GM19324 (cell line): ENCODE data around the gene ATP11A.
"Not testable (repeated sequence)": the region's sequence is repeated elsewhere in the genome, so short reads cannot be mapped to it uniquely, and the experiment has no call there.

Source experiments
- ATAC-seq: cut with Tn5 transposase; IDR thresholded peaks from one replicate; pipeline ENCODE4 v1.9.1; 2021; ENCODE audit warnings: mild to moderate bottlenecking, moderate library complexity; ENCODE audit not compliant: unreplicated experiment, low FRiP score

The ATP11A gene

DNA sequence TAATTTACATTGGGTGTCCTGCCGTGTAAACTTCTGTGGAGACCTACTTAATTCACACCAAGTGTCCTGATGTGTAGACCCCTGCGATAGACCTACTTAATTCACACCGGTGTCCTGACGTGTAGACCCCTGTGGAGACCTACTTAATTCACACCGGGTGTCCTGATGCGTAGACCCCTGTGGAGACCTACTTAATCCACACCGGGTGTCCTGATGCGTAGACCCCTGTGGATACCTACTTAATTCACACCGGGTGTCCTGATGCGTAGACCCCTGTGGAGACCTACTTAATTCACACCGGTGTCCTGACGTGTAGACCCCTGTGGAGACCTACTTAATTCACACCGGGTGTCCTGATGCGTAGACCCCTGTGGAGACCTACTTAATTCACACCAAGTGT lies 97.0 kb downstream of the ATP11A start:
- not testable (repeated sequence) for ATAC-seq

DNA sequence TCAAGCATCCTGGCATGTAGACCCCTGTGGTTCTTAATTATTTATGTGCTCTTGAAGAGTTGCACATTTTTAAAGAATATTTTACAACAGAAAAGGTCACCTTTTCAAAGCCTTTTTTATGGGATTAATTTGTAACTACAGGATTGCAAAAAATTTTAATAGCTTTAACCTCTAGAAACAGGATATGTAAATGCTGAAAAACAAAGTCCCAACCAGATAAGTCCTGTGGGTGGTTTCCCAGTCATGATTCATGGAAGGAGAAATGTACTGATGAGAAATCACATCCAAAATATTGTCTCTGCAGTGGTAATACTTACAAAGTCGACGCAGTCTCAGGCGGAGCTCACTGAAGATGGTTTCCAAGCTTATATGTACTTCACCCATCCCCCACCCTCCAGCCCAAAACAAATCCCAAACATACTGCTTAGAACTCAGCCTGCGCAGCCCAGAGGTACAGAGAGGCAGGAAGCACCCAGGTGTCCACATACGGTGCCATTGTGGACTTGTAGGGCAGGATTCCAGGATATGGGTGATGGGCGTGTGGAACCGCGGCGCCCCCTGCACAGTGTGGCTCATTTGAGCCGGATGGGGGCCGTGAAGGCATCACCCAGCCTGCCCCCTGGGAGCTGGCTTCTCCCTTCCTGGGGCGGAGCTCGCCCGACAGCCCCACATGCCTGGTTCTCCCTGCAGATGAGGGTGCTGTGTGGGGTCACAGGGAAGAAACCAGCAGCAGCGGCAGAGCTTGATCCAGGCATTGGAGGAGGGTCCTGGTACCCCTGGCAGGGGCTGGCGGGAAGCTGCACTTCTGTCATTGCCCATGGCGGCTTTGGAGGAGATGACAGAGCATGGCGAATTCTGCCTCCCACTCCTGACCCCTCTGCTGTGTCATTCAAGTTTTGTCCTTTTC lies 101.2 kb downstream of the ATP11A start:
- ATAC-seq, result no peak

DNA sequence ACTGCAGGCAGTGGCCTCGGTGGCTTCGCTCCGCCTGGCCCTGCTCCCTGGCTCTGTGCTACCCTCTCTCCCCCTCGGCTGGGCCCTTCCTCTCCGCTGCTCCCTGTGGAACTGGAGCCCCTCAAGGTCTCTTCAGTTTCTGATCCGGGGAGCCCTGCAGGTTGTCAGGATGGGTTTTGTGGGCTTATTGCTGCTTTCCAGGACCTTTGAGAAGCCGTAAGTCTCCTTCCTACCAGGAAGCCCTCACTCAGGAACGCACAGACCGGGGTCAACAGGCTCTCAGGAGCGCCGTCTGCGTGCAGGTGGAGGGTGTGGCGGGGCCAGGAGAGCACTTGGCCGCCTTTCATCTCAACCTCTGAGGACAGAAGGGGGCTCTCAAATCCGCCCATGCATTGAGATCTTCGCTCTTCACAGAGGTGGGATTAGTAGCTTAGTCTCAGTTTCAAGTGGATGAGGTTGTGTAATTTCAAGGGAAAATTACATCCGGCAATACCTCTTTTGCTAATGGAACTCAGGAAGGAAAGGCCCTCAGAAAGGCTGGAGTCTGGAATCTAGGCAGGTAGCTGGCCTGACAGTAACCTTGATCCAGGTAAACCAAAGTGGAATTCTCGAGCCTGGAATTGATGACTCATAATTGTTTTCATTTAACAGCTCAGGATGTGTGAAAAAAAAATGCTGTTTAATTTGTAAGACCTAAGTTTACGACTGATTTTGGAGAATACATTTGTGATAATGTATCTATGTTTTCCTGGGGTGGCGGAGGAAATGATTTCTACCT lies 102.0 kb downstream of the ATP11A start:
- no peak for ATAC-seq

DNA sequence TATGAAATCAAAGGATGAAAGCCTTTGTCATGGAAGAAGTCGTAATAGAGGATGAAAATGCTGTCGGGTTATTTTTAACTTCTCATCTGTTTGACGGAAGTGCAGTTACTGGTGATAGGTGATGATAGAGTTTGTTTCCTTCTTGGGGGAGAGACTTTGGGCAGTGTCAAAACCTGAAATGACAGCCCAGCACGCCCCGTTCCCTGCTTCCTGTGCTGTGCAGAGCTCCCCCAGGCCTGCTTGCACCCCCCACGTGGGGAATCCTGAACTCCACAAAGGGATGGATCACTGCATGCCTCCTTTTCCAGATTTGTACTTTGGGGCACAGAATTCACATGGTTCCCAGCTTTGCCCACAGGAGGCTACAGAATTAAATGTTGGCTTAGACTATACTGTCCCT lies 102.7 kb downstream of the ATP11A start:
- no peak for ATAC-seq

DNA sequence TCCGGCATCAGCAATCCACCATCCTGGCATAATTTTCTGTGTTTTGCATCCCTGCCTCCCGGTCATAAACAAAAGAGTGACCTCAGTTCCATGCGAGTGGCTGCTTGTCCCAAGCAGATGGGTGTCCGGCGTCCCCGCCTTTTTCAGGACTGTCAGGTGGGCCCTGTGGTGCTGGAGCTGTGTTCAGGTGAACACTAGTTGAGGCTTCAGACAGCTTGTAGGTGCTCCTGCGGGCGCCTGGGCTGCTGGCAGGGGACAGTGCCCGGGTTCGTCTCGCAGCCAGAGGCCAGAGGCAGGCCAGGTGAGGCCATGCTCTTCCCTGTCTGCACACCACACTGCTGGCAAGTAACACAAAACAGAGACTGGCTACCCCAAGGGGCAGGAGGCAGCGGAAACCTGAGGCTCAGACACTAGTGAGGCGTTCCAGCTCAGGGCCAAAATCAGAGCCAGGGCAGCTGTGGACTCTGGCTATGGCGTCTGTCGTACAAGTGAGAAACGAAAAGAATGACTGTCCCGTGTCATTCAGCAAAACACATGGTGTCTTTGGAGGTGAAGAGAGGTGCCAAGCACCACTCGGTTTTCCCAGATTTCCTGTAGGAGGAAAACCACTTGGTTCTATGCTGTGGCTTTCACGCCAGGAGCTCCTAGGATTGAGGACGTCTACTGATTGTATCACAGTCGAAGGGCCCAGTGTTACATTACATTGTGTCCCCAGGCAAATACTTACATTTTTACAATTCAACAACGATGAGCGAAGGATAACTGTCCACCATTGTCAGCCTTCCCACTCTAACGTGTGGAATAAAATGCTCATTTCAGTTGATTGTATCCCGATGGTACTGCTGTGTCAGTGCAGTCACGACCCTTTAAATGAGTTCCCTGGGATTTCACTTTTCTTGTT lies 104.0 kb downstream of the ATP11A start:
- no peak for ATAC-seq

DNA sequence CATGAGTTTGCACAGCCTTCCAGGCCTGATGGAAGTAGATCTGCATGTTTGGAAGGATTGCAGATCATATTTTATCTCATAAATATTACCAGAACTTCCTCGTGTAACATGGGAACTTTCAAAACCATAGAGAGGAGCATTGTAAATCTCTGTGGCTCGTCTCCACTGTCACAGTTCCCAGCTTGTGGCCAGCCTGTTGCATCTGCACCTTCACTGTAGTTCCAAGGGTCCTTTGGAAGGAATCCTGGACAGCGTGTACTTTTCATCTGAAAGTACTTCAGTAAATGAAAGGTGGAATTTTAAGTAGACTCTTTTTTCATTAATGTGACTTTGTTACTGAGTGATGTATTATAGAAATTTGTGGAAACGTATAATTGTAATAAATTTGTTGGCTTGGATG lies 105.4 kb downstream of the ATP11A start:
- no peak for ATAC-seq

DNA sequence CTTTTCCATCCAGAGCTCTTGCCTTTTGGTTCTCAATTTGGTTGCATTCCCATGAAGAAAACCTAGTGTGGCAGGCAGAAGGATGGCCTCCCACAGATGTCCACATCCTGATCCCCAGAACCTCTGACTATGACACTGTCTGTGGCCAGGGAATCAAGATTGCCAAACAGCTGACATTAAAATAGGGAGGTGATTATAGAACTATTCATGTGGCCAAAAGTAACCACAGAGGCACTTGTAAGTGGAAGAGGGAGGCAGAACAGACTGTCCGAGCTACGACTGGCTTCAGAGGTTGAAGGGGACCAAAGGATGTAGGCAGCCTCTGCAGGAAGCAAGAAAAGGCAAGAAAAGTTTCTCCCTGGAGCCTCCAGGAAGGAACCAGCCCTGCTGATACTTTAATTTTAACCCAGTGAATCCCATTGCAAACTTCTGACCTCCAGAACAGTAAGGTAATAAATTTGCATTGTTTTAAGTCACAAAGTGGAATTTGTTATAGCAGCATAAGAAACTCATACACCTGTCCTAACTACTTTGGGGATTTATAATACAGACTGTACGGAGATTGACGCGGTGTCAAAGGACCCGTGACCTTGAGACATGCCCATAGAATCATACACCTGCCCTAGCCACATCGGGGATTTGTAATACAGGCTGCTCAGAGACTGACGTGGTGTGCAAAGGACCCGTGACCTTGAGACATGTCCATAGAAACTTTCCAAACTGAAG lies 106.5 kb downstream of the ATP11A start:
- ATAC-seq, result no peak

DNA sequence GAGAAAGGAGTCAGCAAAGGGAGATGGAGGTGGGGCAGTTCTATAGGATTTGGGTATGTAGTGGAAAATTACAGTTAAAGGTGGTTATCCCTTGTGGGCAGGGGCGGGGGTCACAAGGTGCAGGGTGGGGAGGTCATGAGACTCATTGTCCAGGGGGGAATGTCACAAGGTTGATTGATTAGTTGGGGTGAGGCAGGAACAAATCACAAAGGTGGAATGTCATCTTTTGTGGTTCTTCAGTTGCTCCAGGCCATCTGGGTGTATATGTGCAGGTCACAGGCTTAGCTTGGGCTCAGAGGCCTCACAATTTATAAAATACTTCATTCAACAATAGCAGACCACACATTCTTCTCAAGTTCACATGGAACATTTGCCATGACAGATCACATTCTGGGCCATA lies 109.6 kb downstream of the ATP11A start:
- no peak for ATAC-seq

DNA sequence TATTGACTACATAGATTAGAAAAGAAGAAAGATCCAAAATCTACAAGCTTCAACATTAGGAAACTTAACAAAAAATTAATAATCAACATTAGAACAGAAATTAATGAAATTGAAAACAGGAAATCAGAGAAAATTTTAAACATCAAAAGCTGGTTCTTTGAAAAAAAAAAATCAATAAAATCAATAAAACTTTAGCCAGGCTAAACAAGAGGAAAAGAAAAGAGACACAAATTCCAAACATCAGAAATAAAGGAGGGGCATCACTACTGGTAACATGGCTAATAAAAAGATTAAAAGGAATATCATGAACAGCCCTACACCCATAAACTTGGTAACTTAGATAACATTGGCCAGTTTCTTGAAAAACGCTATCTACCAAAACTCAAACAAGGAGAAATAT lies 110.2 kb downstream of the ATP11A start:
- ATAC-seq, result no peak

DNA sequence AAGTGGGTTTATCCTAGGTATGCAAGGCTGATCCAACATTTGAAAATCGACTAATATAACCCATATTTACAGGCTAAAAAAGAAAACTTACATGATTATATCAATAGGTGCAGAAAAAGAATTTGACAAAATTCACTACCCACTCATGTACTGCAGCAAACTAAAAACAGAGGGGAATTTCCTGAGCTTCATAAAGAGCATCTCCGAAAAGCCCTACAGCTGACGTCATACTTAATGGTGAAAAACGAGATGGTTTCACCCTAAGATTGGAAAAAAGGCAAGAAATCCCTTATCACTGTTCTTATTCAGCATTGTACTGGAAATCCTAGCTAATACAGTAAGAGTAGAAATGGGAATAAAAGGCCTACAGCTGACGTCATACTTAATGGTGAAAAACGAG lies 111.0 kb downstream of the ATP11A start:
- ATAC-seq, result not testable (repeated sequence)

DNA sequence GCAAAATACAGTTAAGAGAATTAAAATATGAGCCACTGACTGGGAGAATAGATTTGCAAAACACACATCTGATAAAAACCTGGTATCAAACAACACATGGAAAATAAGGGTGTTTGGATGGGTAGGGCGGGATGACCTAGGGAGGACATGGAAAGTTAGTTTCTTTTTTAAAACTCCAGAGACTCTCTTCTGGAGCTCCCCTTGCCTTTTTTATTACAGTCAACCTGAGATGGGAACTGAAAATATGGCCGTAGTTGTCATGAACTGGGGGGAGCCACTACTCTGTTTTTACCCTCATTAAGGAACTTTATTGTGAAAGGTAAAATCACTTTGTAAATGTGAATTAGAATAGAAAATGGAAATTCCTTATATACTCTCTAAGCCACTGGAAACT lies 113.0 kb downstream of the ATP11A start:
- no peak for ATAC-seq

DNA sequence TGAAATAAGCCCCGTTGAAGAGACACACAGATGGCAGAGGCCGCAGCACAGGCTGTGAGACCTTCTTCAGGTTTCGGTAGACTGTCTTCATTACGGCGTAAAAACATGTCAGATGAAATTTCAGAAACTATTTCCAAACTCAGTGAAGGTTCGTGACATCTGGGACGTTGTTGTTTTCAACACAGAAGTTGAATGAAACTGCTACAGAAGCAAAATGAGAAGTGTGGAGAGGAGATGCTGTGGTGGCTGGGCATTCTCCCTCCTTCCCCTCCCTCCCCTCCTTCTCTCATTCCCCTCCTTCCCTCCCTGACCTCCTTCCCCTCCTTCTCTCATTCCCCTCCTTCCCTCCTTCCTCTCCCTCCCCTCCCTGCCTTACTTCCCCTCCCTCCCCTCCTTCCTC lies 113.6 kb downstream of the ATP11A start:
- ATAC-seq, result peak; percentile 84

DNA sequence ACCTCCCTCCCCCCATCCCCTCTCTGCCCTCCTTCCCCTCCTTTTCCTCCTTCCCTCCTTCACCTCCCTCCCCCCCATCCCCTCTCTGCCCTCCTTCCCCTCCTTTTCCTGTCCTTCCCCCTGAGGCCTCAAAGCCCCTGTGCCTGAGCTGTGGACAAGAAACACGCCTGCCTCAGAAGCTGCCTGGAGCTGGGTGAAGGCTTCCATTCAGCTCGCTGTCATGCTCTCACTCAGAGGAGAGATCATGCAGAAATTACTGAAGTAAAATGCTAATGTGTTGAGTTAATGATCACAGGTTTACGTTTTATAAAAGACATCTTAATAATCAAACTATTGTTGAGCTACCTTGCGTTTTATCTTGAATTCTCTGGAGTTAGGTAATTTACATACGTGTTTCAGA lies 114.5 kb downstream of the ATP11A start:
- ATAC-seq, result no peak

DNA sequence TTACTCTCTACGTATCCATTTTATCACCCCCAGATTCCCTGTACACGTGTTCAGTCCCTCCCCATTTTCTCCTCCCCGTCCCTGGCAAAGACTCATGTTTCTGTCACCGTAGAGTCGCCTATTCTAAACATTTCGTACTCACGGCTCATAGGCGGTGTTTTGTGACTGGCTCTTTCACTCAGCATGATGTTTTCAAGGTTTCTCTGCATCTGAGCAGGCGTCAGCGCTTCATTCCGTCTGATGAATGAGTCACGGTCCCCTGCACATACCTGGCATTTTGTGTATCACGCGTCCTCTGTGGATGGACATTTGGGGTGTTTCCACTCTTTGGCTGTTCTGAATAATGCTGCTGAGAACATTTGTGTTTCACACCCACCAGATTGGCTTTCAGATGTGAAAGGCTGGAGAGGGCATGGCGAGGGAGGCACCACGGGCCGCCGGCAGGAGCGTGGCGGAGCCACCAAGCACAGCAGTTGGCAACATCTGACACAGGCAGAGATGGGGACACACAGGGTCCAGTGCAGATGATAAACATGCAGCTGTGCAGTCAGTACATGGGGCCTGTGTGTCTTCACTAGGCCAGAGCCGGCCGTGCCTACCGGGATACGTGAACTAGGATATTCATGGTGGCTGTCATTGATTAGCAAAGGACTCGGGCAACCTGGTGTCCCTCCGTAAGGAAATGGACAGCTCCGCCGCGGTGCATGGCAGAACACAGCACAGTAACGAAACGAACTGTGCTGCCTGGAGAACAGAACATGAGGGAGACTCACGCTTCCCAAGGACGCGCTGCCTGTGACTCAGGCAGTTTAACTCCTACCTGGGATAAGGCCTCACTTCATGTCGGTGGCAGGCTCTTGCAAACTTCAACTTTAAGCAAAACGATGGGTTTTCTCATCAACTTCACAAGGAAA lies 117.2 kb downstream of the ATP11A start:
- ATAC-seq, result no peak

DNA sequence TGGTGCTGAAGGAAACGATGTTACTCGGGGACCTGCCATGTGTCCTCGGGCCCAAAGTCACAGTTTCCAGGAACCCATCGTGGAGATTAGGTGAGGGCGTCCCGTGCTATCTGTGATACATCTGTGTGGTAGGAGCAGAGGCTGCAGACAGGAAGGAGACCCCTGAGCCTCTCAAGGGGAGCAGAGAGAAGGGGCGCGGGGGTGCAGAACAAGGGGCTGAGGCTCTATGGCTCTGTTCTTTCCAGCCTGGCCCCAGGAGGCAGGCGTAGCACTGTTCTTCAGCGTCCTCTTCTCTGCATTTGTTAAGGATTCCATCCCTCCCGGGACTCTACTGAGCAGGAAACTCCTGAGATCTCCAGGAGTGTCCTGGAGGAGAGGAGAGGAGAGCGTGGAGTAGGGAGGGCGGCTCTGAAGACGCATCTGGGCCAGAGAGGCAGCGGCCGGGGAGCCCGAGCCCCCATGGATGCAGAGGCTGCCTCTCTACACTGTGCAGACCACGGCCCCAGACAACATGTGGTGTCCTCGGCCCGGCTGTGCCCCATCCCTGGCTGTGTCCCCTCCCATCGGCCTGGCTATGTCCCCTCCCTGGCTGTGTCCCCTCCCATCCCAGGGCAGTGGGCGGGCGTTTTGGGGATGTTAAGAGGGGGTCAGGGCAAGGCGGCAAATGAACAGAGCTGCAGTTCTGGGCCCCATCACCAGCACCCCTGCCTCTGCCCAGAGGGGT lies 118.0 kb downstream of the ATP11A start:
- ATAC-seq, result no peak

DNA sequence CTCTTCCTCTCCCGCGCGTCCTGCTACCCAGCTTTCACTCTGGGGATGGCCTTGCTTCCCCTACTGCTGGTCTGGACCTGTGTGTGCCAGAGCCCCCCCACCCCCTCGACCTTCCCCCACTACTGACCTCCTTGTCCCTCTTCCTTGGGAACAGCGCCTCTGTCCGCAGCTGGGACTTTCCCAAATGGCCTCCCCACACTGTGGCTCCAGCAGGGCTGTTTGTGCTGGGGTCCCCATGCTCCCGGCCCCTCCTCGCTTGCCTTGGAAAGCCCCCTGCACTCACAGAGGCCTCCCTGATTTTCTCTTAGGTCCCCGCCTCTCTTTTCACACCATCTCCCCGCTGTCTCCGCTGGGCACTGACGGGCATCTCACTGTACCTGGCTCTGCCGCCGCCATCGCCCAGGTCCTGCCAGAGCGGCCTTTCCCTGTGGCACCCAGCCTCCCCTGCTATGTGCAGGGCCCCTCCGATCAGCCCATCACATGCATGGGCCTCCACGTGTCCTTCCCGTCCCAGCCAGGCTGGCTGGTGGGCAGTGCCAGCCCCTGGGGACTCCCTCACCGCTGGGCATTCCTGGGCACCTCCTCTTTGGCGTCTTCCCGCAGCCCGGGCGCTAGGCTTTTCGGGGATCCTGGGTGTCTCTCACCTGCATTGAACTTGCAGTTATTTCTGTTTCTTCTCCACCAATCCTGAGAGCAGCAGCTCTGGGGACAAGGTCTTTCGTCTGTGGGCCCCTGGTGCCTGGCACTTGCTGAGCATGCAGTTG lies 118.7 kb downstream of the ATP11A start:
- no peak for ATAC-seq
